Measurements from ENCODE around the gene RPL19.
A peak's percentile ranks its signal among the peaks of the same experiment; 100 is the strongest.

GRCh38 chr17:39174920-39175694 is 25.0 kb upstream of the RPL19 start:
- TF ChIP-seq POLR2A (IDR thresholded peaks at IDR 0.05) = no peak
- peak; percentile 65 to 81 (median 75) for TF ChIP-seq CTCF (IDR thresholded peaks at IDR 0.05)

Measured in body of pancreas (tissue), 4 donors.